ENCODE data around the gene BAZ1A. TPM values are rescaled to one million over a fixed set of nuclear protein-coding genes. Genes with fewer than 3 reads are reported as not detected.
A peak's percentile ranks its signal among the peaks of the same experiment; 100 is the strongest.

Gene BAZ1A
- 10 to 100 TPM in 11 of 12 donors, not detected in 1; 14.1 to 70.6 (median 21.8) TPM for polyA plus RNA-seq (ENCODE audit: insufficient read length in 12 of 12)
- long read RNA-seq, donor 1, partial matches to known transcripts: 0 of 2 reads
- long read RNA-seq, donor 1, other reads (novel, unspliced or antisense): 0 of 2 reads
- long read RNA-seq, donor 2: 0 reads
- long read RNA-seq, donor 3, partial matches to known transcripts: 0 of 1 reads
- long read RNA-seq, donor 3, other reads (novel, unspliced or antisense): 0 of 1 reads
- long read RNA-seq, donor 4: 0 reads
- long read RNA-seq, donor 5, partial matches to known transcripts: 0 of 2 reads
- long read RNA-seq, donor 5, other reads (novel, unspliced or antisense): 0 of 2 reads
- long read RNA-seq, donor 6: 0 reads
- long read RNA-seq, donor 7: 0 reads
- long read RNA-seq, donor 8: 0 reads
- long read RNA-seq, donor 9: 0 reads
- long read RNA-seq, donor 10: 0 reads
- long read RNA-seq, donor 11: 0 reads

GRCh38 chr14:34875031-34875922 is at the start of gene BAZ1A:
Gene BAZ1A, minus strand, starts transcription at chr14:34875360. Its CDS starts 756 bp downstream, at chr14:34874604.
- peak; percentile 67 for DNase-seq

GRCh38 chr14:34920339-34920738 is 45.2 kb upstream of the BAZ1A start:
- no peak for DNase-seq

- no peak for DNase-seq
Observed at GRCh38 chr14:34913619-34914018, 38.5 kb upstream of the BAZ1A start.

- no peak for DNase-seq
Observed at GRCh38 chr14:34912966-34913365, 37.8 kb upstream of the BAZ1A start.

GRCh38 chr14:34912182-34912581 is 37.0 kb upstream of the BAZ1A start:
- no peak for DNase-seq

- DNase-seq: no peak
Observed at GRCh38 chr14:34911209-34912150, 36.3 kb upstream of the BAZ1A start.

- DNase-seq: no peak
Observed at GRCh38 chr14:34906287-34906686, 31.1 kb upstream of the BAZ1A start.

- no peak for DNase-seq
Observed at GRCh38 chr14:34895277-34895676, 20.1 kb upstream of the BAZ1A start.

- no peak for DNase-seq
Observed at GRCh38 chr14:34890937-34891336, 15.8 kb upstream of the BAZ1A start.

- no peak for DNase-seq
Observed at GRCh38 chr14:34888186-34888585, 13.0 kb upstream of the BAZ1A start.

GRCh38 chr14:34883954-34884353 is 8.8 kb upstream of the BAZ1A start:
- no peak for DNase-seq

- DNase-seq: peak; percentile 46
Observed at GRCh38 chr14:34874386-34875030, 652 bp downstream of the BAZ1A start.

- peak; percentile 83 for DNase-seq
Observed at GRCh38 chr14:34873589-34874385, 1.4 kb downstream of the BAZ1A start.

GRCh38 chr14:34872822-34873588 is 2.2 kb downstream of the BAZ1A start:
- DNase-seq: peak; percentile 35

GRCh38 chr14:34867199-34867598 is 8.0 kb downstream of the BAZ1A start:
- DNase-seq: no peak

- DNase-seq: no peak
Observed at GRCh38 chr14:34865889-34866574, 9.1 kb downstream of the BAZ1A start.

GRCh38 chr14:34863844-34864243 is 11.3 kb downstream of the BAZ1A start:
- no peak for DNase-seq

GRCh38 chr14:34858765-34859164 is 16.4 kb downstream of the BAZ1A start:
- DNase-seq: no peak
